ENCODE data around the gene RBKS.

The RBKS gene

DNA sequence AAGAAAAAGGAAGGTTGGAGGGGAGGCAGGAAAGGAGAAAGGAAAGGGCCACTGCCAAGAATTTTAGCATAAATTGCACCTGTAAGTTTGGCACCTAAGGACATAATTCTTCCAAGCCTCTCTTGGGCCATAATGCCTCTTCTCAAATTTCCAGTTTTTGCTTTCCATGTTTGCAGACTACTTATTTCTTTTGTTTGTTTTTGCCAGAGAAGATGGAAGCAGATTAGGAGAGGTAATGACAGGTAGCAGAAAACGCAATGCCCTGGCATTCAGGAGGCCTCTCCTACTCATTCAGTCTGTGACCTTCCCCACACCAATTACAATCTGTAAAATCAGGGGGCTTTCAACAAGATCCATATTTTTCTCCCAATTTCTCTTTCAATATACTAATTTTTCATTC, 61.9 kb downstream of the RBKS start:
- no peak for DNase-seq

DNA sequence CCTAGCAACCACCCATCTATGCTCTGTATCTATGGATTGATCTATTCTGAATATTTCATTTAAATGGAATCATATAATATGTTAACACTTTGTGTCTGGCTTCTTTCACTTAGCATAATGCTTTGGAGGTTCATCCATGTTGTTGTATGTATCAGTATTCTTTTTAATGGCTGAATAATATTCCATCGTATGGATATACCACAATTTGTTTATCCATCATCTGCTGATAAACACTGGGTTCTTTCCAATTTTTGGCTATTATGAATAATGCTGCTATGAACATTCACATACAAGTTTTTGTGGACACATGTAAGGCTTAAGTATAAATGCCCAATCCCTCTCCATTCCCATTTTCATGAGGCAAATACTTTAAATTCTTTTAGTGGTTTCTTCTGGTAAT, 65.8 kb downstream of the RBKS start:
- DNase-seq: no peak

DNA sequence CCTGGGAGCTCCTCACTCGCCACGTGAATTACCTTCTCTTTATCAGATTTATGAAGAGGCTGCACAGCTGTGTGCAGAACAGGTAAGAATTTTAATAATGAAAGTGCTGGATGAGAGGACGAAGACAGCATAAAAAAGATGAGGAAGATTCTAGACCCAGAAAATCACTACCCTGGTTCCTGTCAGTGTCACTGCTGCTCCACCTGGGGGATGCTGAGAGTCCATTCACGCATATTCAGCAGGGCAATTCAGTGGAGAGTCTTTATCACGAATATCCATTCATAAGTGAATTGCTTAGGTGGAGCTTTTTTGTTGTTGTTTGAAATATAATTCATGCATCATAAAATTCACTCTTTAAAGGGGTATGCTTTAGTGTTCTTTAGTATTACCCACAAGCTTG, 66.6 kb downstream of the RBKS start:
- DNase-seq: no peak

DNA sequence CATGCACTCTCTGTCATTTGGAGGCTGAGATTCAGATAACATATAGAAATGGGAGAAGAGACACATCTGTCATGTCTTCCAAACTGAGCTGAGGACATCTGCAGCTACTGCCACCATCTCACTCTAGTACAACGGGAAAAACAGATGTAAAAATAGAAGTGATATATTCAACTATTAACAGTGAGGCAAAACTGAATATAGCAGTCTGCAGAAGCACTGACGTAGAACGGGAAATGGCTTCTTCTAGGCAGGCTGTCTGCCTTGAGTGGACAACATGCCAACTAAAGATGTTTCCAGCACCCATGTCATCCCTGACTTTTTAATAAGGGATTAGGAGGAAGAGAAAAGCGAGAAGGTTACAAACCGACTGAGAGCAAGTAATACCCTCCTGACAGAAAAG, 67.1 kb downstream of the RBKS start:
- DNase-seq: no peak

DNA sequence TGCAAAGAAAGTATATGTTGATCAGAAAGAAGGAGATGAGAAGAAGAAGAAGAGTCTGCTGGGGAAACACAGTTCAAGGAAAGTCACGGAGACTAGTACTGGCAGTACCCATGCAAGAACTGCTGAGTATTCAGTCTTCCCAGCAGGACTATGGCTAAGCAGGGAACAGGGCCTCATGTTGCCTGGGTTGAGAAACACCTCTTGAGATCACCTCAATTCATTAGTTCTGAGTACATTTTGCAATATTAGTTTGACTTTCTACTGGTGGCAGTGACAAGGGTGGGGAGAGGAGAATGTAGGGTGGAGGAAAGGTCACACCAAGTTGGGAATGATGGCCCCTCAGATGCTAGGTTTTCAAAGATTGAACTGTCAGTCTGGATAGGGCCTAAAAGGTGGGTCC, 68.1 kb downstream of the RBKS start:
- DNase-seq: no peak

DNA sequence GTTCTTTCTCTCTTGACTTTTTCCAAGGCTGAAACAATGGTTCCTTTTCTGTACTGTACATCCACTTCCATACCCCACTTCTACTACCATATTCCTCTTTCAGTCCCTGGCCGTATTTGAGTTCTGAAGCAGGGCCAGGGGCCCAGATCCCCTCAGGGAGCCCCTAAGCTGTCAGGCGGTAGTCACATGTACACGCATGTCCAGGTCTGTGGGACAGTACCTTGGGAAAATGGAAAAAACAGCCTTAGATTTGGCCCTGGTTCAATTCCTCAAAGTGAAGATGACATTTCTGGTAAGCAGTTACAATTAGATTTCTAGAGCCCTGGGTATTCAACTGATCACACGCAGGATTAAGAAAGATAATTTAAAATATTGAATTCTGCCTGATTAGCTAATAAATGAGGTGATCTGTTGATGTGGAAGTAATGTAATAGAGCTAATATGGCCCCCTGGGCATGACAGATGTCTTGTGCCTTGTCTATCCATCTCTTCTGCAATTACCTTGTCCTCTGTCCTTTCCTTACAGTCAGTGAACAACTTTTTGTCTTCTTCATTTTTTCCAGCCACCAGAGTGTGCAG, 74.2 kb downstream of the RBKS start:
- DNase-seq: no peak

DNA sequence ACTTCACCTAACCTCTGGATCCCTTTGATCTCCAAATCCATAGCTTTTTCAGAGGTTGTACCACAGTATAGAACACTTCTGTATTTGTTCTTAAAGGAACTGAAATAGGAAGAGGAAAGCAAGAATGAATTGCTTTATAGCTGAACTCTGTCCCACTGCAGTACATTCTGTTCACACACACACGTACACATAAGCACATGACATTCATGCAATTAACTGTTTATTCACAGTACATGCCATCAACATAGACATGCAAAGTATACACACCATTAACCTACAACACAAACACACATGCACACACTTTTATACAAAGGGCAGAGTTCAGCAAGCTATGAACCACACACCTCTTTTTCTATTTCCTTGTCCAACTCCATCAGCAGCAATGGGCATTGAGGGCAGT, 75.4 kb downstream of the RBKS start:
- no peak for DNase-seq

DNA sequence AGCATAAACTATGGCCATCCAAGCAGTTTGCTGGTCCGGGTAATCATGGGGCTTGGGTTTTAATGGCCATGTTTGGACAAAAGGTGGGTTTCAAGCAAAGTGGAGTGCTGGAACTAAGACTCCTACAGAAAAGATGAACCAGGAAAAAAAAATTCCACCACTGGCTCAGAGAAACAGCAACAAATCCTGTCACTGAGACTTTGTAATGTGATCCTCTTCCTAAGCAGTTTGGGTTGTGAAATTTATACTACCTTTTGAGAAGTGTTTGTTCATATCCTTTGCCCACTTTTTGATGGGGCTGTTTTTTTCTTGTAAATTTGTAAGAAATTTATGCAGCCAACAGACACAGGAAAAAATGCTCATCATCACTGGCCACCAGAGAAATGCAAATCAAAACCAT, 78.4 kb downstream of the RBKS start:
- no peak for DNase-seq

DNA sequence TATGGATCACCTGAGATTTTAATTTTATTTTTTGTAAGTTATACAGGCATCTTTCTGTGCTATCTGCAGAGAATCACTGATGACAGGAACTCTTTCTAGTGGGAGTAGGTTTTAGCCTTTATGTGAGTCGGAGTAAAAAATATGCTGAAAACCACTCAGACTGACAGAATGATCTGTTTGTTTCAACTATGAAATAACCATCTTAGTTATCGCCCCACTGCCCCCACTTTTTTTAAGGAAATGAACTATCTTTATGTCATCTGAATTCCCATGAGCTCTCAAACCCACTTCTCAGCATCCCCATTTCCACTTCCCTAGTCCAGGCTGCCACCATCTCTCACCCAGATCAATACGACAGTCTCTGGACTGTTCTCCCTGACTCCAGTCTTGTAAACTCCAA, 79.7 kb downstream of the RBKS start:
- no peak for DNase-seq

DNA sequence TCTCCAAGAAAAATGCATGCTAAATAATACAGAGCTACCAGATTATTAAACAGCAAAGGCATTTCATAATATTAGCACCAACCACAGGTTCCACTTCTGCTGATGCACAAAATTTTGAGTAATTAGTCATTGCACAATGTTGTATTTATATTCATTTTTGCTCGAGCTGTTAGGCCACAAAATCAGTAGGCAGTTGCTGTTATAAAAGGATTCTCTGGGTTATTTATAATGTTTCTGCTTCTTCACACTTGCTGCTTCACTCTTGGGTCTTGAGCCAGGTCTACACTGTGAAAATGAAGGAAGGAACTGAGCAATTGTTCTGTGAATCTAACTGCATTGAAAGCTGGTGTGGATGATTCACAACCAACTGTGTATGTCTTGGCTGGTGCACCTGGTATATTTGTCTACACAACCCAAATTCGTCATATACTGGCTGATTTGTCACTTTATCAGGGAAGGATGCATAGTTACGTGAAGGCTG, 80.4 kb downstream of the RBKS start:
- DNase-seq: no peak

DNA sequence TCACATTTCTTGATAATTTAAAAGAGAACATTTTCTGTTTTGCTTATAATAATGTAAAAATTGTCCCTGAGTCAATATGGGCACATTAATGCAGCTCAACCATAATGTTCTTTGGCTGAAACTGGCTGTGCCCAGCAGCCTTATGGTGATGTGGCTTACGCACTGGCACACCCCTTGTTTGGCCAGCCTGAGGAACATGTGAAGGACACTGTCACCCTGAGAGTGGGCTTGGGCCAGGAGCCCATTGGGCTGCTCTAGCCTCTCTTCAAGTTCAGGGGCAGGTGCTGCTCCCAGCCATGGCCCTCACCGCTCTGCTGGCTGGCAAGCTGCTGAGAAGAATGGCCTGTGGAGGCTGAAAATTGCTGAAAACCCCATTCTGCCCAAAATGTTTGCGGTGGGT, 81.2 kb downstream of the RBKS start:
- DNase-seq: no peak

DNA sequence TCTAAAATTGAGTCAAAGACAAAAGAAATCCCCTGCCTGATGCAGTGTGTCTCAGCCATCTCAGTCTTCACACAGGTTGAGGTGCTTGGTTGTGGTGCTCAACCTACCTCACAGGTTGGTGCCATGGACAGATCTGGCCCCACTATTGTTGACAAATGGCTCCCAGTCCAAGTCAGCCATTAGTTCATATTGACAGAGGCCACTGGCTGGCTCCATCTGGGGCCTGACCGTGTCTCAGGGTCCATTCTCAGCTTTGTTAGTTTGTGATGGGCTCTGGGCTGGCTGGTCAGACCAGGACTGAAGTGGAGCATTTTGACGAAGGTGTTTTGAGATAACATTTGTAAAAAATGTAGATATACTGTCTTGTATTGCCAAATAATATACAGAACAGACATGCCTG, 81.8 kb downstream of the RBKS start:
- no peak for DNase-seq

DNA sequence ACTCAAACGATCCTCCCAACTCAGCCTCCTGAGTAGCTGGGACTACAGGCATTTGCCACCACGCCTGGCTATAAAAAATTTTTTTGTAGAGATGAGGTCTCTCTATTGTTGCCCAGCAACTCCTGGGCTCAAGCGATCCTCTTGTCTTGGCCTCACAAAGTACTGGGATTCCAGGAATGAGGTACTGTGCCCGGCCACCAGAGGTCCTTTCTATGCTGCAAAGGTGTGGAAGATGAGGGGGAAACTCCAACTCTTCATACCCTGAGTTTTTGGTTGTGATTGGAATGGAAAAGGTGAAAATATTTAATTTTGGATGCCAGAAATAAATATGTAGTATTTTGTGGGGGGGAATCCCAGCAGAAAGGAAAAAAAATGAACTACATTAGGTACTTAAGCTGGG, 82.7 kb downstream of the RBKS start:
- no peak for DNase-seq

DNA sequence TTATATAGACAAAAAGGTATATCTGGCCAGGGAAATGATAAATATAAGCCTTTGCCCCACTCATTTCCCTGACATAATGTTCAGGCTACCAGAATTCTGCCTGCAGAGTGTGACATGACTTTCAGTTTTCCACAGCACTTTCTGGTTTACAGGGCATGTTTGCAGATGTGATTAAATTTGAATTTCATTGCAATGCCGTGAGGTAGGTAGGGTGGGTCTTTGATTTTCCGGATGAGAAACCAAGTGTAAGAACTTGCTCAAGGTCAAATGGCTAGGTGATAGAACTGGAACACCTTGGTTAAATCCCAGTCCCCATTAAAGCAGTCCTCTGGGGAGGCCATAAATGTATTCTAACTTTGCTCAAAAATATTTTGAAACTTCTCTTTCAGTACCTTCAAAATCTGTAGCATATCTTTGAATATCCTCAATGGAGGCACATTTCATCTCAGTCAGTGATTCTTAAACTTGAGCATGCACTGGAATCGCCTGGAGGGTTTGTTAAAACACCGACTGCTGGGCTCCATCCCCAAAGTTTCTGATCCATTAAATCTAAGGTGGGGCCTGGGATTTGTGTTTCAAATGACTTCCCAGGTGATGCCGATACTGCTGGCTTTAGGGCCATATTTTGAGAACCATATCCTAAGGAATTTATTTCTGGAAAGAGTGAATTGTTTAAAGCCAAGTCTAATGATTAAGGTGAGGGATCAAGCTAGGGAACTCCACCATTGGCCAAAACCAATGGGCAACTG, 83.7 kb downstream of the RBKS start:
- no peak for DNase-seq

DNA sequence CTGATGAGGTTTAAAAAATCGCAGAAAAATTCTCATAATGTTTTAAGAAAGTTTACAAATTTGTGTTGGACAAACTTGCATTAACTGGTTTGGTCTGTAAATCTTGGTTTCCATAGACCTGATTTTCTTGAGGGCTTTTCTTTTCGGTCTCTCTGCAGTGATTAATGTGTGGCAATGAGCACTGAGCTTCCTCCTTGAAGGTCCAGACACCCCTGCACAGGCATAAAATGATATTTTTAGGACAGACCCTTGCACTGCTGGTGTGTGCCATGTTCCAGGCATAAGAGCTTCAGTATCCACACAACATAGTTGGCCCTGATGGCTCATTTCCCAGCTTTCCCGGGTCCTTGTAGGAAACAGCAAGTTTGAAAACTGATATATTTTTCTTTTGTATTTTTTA, 85.0 kb downstream of the RBKS start:
- DNase-seq: no peak

DNA sequence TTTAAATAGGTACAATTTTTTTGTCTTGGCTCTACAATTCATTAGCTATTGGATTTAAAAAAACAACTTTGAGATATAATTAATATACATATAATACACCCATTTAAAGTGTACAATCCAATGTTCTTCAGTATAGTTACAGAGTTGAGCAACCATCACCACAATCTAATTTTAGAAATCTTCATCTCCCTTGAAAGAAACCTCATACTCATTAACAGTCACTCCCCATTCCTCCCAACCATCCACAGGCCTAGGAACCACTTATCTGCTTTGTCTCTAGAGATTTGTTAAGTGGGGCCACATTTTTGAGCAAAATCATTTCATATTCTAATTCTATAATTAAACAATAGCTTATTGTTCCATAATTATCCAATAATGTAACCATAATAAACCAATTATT, 86.0 kb downstream of the RBKS start:
- no peak for DNase-seq

DNA sequence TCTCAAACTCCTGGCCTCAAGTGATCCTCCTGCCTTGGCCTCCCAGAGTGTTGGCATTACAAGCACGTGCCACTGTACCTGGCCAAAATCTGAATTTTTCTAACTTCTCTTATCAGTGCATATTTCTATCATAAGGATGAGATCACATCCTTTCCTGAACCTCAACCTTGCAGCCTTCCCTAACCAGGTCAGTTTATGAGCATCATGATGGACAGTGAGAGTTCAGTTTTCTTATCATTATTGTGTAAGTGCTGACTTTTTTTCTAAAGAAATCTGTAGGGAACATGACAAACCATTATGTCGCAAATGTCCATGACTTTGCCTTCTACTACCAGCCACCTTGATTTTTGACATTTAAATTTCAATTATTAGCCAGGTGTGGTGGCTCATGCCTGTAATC, 87.1 kb downstream of the RBKS start:
- no peak for DNase-seq

DNA sequence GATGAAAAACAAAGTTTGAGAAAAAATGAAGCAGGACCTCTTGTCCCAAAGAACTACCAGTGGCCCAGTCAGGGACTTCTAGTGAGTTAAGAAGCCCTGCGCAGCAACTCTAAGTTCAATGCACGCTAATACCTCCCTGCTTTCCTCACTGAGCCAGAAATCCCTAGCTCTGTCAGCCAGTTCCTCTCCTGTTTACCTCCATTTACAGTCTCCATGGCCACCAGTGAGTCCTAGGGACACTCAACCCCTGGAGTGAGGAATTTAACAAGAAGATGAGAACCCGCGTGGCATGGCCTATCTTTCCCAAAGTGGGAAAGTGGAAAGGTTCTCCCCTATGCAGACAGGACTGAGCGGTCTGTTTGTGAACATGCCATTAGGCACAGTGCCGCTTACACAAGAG, 87.6 kb downstream of the RBKS start:
- DNase-seq: no peak

DNA sequence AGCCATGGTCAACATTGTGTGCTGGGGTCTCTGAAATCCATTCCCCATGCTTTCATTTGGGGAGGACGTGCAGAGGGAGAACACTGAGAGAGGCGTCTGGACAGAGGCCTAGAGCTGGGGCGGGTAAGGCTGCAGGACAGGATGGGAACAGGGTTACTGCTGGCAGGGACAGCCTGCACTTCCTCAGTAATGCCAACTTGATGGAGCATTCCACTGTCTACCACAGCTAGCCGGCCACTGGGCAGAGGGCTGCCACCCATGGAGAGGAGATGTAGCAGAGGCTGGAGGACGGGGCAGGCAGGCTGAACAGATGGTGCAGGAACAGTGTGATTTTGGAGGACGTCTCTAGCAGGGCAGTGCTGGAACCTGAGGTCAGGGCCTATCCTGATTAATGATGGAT, 89.3 kb downstream of the RBKS start:
- no peak for DNase-seq

DNA sequence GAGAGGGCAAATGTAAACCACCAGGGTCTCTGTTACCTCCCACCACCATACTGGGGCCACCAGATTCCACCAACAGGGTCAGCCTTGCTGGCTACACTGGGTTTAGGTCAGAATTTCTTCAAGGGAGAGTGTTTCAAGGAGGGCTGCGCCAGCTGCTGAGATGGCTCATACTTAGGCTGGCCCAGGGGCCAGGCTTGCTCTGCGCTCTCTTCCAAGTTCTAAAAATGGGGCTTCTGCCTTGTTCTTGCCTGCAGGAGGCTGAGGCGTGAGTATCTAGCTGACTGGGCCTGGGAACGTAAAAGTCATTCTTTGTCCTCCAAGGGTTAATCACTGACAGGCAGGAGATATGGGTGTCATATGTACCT, 90.6 kb downstream of the RBKS start:
- no peak for DNase-seq

DNA sequence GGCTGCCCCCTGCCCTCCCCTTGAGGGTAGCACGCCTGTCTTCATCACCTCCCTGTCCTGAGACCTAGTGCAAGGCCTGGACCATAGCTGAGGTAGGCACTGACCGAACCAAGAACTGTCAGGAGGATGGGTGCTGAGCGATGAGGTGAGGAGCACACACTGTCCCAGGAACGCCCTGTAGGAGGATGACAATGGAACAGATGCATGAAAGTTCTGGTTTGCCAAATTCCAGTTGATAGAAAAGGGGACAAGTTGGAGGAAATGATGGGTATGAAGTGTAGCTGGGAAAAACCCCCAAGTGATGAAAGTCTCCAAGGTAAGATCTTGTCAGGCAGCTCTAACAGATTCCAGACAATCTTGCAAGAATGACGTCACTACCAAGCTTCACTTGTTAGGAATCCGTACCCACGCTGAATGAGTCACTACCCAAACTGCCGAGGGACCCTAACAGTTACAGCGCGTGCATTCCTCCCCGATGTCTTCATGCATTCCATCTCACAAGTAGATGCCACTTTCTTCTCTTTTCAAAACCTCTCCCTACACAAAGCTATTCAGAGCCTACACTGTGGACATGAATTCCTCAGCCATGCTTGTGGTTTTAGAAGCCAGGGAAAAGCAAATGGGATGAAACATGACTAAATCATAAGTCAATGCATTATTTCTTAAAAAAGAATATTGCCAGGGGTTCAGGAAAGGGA, 91.1 kb downstream of the RBKS start:
- DNase-seq: no peak

DNA sequence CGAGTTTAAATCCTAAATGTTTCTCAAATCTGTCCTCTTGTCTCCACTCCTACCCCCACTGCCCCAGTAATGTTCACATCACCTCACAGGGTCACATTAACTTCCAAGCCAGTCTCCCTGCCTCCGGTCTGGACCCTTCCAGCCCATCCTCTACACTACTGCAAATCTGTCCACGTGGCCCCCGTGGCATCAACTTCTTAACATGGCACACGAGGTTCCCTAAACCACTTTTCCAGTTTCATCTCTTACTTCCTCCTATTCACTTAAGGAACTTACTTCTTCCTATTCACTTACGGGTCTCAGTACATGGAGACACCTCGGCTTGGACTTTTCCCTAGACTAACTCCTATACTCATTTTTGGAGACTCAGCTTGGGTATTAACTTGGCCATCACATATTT, 91.7 kb downstream of the RBKS start:
- no peak for DNase-seq

DNA sequence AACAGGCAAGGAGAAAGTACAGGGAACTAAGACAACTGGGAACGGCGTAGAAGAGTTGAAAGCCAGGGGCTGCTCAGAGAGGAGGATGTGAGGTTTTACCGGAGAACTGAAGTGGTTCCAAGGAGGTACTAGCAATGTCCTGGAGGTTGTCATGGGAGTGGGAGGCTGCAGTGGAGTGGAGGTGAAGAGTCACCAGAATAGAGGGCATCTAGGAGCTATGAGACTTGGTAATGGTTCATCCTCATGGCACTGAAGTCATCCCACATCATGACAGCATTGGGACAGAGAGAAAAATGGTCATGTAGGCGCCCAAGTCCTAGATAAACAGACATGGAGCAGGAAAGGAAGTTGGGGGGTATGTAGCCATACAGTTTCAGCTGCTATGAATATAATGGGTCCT, 92.3 kb downstream of the RBKS start:
- no peak for DNase-seq
